K562 (cell line): ENCODE measurements around the gene MEA1. TPM values are rescaled to one million over a fixed set of nuclear protein-coding genes. Genes with fewer than 3 reads are reported as not detected.
A peak's percentile ranks its signal among the peaks of the same experiment; 100 is the strongest.

Source experiments
- CBX3 ChIP-seq, 2 experiments: IDR thresholded peaks; 1 replicate in 1 of 2; 2 replicates in 1 of 2; pipeline ENCODE4 v1.6.1; 2012; ENCODE audit warnings: inconsistent platforms in 2 of 2, low read length in 2 of 2, borderline replicate concordance in 1 of 2, control low read depth in 1 of 2
- CREB1 ChIP-seq, 2 experiments: sonication (generic) in 1 of 2; formaldehyde crosslinking in 1 of 2; IDR thresholded peaks; 2 replicates each; pipeline versions ENCODE4 v1.6.1 to v1.8.0; 2012 to 2022; ENCODE audit warnings: inconsistent platforms in 1 of 2, mild to moderate bottlenecking in 1 of 2, missing genetic modification reagents in 1 of 2, moderate library complexity in 1 of 2
- CTBP1 ChIP-seq: fragments of 450-650 bp; IDR thresholded peaks from 2 replicates; pipeline ENCODE4 v1.6.1; 2016; ENCODE audit warnings: borderline replicate concordance
- EP400 ChIP-seq: fragments of 450-650 bp; IDR thresholded peaks from 2 replicates; pipeline ENCODE4 v1.6.1; 2017; ENCODE audit warnings: antibody characterized with exemption, mild to moderate bottlenecking, moderate library complexity
- FOXK1 ChIP-seq: sonication (generic); formaldehyde crosslinking; IDR thresholded peaks from 2 replicates; pipeline ENCODE4 v1.8.0; 2022; ENCODE audit warnings: missing genetic modification reagents, mild to moderate bottlenecking, borderline replicate concordance
- ID3 ChIP-seq, 2 experiments: fragments of 250-450 bp in 1 of 2; fragments of 450-650 bp in 1 of 2; sonication (Bioruptor Pico) in 1 of 2; IDR thresholded peaks; 2 replicates each; pipeline versions ENCODE4 v1.6.1 to v1.8.0; 2016 to 2021; ENCODE audit warnings: mild to moderate bottlenecking in 2 of 2, moderate library complexity in 2 of 2, missing compliant biosample characterization in 1 of 2, missing genetic modification characterization in 1 of 2
- KLF13 ChIP-seq: fragments of 450-650 bp; IDR thresholded peaks from 2 replicates; pipeline ENCODE4 v1.6.1; 2016; ENCODE audit warnings: missing genetic modification characterization, low read depth, mild to moderate bottlenecking, missing compliant biosample characterization, moderate library complexity, borderline replicate concordance
- MAZ ChIP-seq, 2 experiments: fragments of 450-650 bp in 1 of 2; sonication (generic) in 1 of 2; formaldehyde crosslinking; IDR thresholded peaks in 1 of 2; conservative IDR thresholded peaks in 1 of 2; 2 replicates each; pipeline versions ENCODE4 v1.4.0 to v1.5.0; 2020; ENCODE audit warnings: mild to moderate bottlenecking in 1 of 2, missing genetic modification reagents in 1 of 2
- RBFOX2 ChIP-seq: fragments of 200-400 bp; formaldehyde crosslinking; IDR thresholded peaks from 2 replicates; pipeline ENCODE4 v1.6.1; 2017; ENCODE audit warnings: low read depth, mild to moderate bottlenecking, low read length, moderate library complexity
- RHOXF2B ChIP-seq: fragments of 250-450 bp; sonication (Bioruptor Pico); conservative IDR thresholded peaks from 2 replicates; pipeline ENCODE4 v1.5.1; 2021
- SLC30A9 ChIP-seq: fragments of 250-450 bp; sonication (Bioruptor Pico); IDR thresholded peaks from 2 replicates; pipeline ENCODE4 v1.8.0; 2022; ENCODE audit warnings: mild to moderate bottlenecking, moderate library complexity
- TGIF2 ChIP-seq: sonication (generic); formaldehyde crosslinking; IDR thresholded peaks from 2 replicates; pipeline ENCODE4 v1.8.1; 2022; ENCODE audit warnings: mild to moderate bottlenecking, missing genetic modification reagents, moderate library complexity
- TSHZ1 ChIP-seq: fragments of 250-450 bp; sonication (Bioruptor Pico); IDR thresholded peaks from 2 replicates; pipeline ENCODE4 v1.4.0; 2020; ENCODE audit warnings: mild to moderate bottlenecking, moderate library complexity
- U2AF1 ChIP-seq: fragments of 200-400 bp; formaldehyde crosslinking; optimal IDR thresholded peaks from 2 replicates; pipeline ENCODE3; 2017; ENCODE audit warnings: mild to moderate bottlenecking, low read depth, low read length, moderate library complexity
- ZNF41 ChIP-seq: fragments of 250-450 bp; sonication (Bioruptor Pico); conservative IDR thresholded peaks from 2 replicates; pipeline ENCODE4 v1.4.0; 2020; ENCODE audit warnings: mild to moderate bottlenecking
- ZNF76 ChIP-seq: fragments of 250-450 bp; sonication (Bioruptor Pico); IDR thresholded peaks from 2 replicates; pipeline ENCODE4 v1.4.0; 2020; ENCODE audit warnings: mild to moderate bottlenecking, moderate library complexity, borderline replicate concordance
- ZNF764 ChIP-seq: fragments of 250-450 bp; sonication (Bioruptor Pico); IDR thresholded peaks from 2 replicates; pipeline ENCODE4 v1.4.0; 2020; ENCODE audit warnings: low read depth, mild to moderate bottlenecking, moderate library complexity
- polyA plus RNA-seq, 8 experiments: library from polyadenylated mRNA; depleted of rRNA in 4 of 8; stranded (reverse) in 5 of 8; unstranded in 3 of 8; fragments of >200 nt; fragmentation: Nextera tagmentation in 2 of 8; fragmentation: Illumina TruSeq in 1 of 8; extraction: Ambion mirVana in 2 of 8; extraction: Trizol in 1 of 8; gene quantifications; 2 replicates each; pipeline versions ENCODE4 v1.2.1 to v1.2.3, GENCODE V29; 2011 to 2014; ENCODE audit warnings: inconsistent platforms in 1 of 8, missing spikeins in 1 of 8
- total RNA-seq, 7 experiments: library from RNA; depleted of rRNA in 6 of 7; stranded (reverse); fragments of >200 nt in 6 of 7; fragmentation: Illumina TruSeq in 2 of 7; extraction: Trizol in 2 of 7; gene quantifications; 2 replicates each; pipeline versions ENCODE4 v1.2.1 to v1.2.3, GENCODE V29; 2011 to 2021; ENCODE audit warnings: low replicate concordance in 1 of 7
- TF ChIP-seq, protein P1 (sequence below): fragments of 250-450 bp; sonication (Bioruptor Pico); IDR thresholded peaks from 2 replicates; pipeline ENCODE4 v1.9.0; 2021; ENCODE audit warnings: mild to moderate bottlenecking
- TF ChIP-seq, protein P2 (sequence below): fragments of 450-650 bp; formaldehyde crosslinking; IDR thresholded peaks from 2 replicates; pipeline ENCODE4 v1.4.0; 2020; ENCODE audit warnings: mild to moderate bottlenecking, mixed read lengths

MEA1 gene
- total and polyA plus RNA-seq, 9 of the 15 experiments (the other 6 are each of a cell fraction or from before 2014, with no cell fraction given): 86.8 to 210 (median 152) TPM

DNA sequence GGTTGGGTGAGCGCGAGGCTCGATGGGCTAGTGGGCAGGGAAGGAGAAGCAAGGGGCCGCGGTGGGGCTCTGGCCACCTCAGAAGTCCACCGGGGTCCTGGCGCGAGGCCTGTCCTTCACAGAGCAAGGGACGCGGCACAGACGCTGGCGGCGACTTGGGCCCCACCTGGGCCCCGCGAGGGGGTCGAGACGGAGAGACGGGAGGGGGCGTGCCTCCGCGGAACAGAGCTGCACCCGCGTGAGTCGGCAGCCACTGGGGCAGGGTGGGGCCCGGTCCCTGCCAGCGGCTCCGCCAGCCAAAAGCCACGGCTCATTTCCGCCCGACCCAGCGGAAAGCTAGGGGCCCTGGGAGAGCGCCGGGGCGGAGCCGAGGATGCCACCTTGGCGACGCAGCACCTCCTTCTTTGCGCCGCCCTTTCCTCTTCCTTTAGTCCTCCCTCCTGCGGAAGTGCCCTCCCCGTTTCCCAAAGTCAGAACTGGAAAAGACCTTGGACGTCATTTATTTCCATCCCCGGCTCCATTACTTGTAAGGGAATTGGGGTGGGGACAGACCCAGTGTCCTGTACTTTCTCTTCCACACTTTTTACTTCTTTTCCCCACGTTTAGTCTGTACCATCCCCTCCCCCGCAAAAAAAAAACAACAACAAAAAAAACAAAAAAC, 39.9 kb upstream of the MEA1 start, which contains the start of gene CUL7 (continued):
- TF ChIP-seq TSHZ1 (CRISPR knock-in tag): peak; percentile 14; the same call in 1 of the 2 replicates
- TF ChIP-seq EP400: peak; percentile 97
- TF ChIP-seq ID3 (CRISPR knock-in tag; IDR thresholded peaks at IDR 0.05): no peak
- TF ChIP-seq ID3 (tag; IDR thresholded peaks at IDR 0.05): peak; percentile 50; the same call in 1 of the 2 replicates
- TF ChIP-seq SLC30A9 (CRISPR knock-in tag): no peak
- TF ChIP-seq ZNF41 (CRISPR knock-in tag): 0 out of 2 replicates have a peak, but pooled peaks have one; percentile 43
- TF ChIP-seq CBX3 (IDR thresholded peaks at IDR 0.05; ENCODE audit: borderline replicate concordance in 1 of 2, low read length in 2 of 2): peak in 1 of 2 experiments; percentile 37; a peak in 1 of 3 replicates
- peak; percentile 87; the same call in 1 of the 2 replicates for TF ChIP-seq RHOXF2B (CRISPR knock-in tag)
- TF ChIP-seq FOXK1: peak; percentile 68; the same call in 1 of the 2 replicates
- TF ChIP-seq, protein P1, sequence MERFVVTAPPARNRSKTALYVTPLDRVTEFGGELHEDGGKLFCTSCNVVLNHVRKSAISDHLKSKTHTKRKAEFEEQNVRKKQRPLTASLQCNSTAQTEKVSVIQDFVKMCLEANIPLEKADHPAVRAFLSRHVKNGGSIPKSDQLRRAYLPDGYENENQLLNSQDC: peak; percentile 8; the same call in 1 of the 2 replicates
- peak; percentile 71 for TF ChIP-seq CREB1 (IDR thresholded peaks at IDR 0.05)
- peak; percentile 47; the same call in 1 of the 2 replicates for TF ChIP-seq CREB1 (CRISPR knock-in tag; IDR thresholded peaks at IDR 0.05)
- TF ChIP-seq MAZ (CRISPR knock-in tag; conservative IDR thresholded peaks at IDR 0.05 in 1 of 2, IDR thresholded peaks at IDR 0.05 in 1 of 2): peak; percentile 95 to 98
- TF ChIP-seq, protein P2, sequence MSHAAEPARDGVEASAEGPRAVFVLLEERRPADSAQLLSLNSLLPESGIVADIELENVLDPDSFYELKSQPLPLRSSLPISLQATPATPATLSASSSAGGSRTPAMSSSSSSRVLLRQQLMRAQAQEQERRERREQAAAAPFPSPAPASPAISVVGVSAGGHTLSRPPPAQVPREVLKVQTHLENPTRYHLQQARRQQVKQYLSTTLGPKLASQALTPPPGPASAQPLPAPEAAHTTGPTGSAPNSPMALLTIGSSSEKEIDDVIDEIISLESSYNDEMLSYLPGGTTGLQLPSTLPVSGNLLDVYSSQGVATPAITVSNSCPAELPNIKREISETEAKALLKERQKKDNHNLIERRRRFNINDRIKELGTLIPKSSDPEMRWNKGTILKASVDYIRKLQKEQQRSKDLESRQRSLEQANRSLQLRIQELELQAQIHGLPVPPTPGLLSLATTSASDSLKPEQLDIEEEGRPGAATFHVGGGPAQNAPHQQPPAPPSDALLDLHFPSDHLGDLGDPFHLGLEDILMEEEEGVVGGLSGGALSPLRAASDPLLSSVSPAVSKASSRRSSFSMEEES (CRISPR knock-in tag): peak; percentile 57
- TF ChIP-seq ZNF764 (CRISPR knock-in tag): peak; percentile 78
- TF ChIP-seq U2AF1: peak; percentile 82
- 0 out of 2 replicates have a peak, but pooled peaks have one; percentile 54 for TF ChIP-seq ZNF76 (CRISPR knock-in tag)
- no peak for TF ChIP-seq TGIF2 (CRISPR knock-in tag)
- TF ChIP-seq KLF13: peak; percentile 97
- TF ChIP-seq RBFOX2: peak; percentile 98
- peak; percentile 84 for TF ChIP-seq CTBP1
